Measurements from ENCODE around the gene PARD3. TPM values are rescaled to one million over a fixed set of nuclear protein-coding genes. Genes with fewer than 3 reads are reported as not detected.

Gene PARD3
- total RNA-seq, 2 experiments from 2014 or later: 3.6 to 4.0 TPM

DNA sequence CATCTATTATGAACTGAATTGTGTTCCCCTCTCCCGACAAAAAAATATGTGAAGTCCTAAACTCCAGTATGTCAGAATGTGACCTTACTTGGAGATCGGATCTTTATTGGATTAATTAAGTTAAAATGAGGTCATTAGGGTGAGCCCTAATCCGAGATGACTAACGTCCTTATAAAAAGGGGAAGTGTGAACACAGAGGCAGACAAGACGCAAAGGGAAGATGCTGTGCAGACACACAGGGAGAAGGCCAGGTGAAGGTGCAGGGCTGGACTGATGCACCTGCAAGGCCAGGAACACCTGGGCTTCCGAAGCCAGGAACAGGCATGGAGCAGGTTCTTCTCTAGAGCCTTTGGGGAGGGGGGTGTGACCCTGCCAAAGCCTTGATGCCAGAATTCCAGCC is 187.8 kb downstream of the PARD3 start:
- intact Hi-C loops (cut with micrococcal nuclease): no loop called here
- H3K9me3 Mint-ChIP-seq: no peaks in the 10 kb centered on the region

DNA sequence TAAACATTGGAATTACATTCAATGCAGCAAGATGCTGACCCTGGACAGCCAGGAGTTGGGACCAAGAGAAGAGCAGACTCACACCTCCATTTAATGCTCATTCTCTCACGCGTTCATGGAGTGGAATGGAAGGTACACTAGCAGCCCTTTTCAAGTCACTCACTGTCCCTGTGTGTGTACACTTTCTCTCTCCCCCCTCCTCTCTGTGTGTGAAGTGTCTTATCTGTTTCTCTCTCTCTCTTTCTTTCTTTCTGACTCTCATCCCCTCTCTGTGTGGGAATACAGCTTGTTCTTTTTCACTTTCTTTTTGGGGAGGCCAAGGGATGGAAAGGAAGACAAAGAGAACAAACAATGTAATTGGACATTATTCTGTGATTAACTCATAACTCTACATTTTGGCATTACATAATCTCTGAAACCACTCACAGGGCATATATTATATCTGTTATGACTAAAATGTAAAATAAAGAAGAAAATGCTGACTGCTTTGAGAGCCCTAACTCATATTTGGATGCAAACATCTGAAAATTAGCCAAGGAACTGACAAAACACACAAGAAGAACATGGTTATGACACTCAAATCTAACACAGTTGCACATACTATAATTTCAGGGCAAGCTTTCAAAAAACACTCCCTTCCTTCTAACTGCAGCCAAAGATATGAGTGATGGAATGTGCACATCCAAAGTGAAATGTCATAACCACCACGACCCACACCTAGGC is 188.8 kb downstream of the PARD3 start:
- no peak for DNase-seq
- Mint-ChIP-seq H3K4me3 (no peak overlapping the region), H3K4me1 (ENCODE audit: low read depth) (no peaks in the 10 kb centered on the region), H3K27me3 (ENCODE audit: low read depth) (no peaks in the 10 kb centered on the region), H3K27ac (no peak overlapping the region), H3K9me3 (no peaks in the 10 kb centered on the region), H3K36me3 (ENCODE audit: low read depth) (no peaks in the 10 kb centered on the region)
- intact Hi-C loops (cut with micrococcal nuclease): no loop called here
- CTCF ChIA-PET: interaction anchor here (1.0 to 1.7 kb wide), 2 partner anchors 9 to 12 kb away, joined by 4 to 5 read pairs; no protein-coding TSS in a partner anchor

More for the DNA sequence above, 187.8 kb downstream of the PARD3 start:
- no peaks in the 10 kb centered on the region for H3K4me1 Mint-ChIP-seq (ENCODE audit: low read depth)
- DNase-seq: no peak
- CTCF ChIA-PET: no interaction called here
- no peak overlapping the region for H3K27ac Mint-ChIP-seq
- H3K27me3 Mint-ChIP-seq (ENCODE audit: low read depth): no peaks in the 10 kb centered on the region
- H3K36me3 Mint-ChIP-seq (ENCODE audit: low read depth): no peaks in the 10 kb centered on the region
- H3K4me3 Mint-ChIP-seq: no peak overlapping the region

DNA sequence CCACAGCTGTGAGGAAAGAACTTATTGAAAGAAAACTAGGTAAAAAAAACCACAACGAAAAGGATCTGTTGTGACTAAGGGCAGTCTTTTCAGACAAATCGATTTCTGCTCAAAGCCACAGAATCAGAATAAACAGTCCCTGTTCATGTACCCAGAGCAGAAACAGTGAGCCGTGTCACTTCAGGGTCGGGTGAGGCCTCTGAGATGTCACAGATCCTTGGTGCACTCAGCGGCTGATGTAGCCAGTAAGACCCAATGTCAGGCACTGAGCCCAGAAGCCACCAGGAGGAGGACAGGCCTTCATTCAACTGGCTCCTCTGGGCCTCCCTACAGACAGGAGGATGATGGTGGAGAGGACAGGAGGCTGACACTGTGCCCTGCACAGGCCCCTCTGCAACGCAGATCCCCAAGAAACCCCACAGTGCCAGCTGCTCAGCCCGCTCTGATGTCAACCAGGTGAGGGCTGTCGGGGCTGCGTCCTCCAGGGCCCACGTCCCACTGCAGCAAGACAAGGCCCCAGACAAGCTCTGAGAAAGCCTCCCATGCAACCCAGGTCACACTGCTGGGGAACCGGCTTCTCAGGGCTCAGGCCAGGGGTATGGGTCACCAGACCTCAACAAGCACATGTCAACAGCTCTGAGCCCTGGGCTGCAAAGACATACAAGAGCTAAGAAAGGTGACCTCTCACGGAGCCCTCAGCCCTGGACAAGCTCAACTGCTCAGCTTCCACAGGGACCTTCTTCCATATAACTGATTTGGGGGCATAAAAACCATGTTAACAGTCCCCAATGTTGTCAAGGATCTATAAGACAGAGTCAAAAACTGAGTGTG is 190.6 kb downstream of the PARD3 start:
- H3K4me1 Mint-ChIP-seq (ENCODE audit: low read depth): no peaks in the 10 kb centered on the region
- no peaks in the 10 kb centered on the region for H3K36me3 Mint-ChIP-seq (ENCODE audit: low read depth)
- no peaks in the 10 kb centered on the region for H3K9me3 Mint-ChIP-seq
- CTCF ChIA-PET: interaction anchor here (0.6 to 1.8 kb wide), 4 partner anchors 11 to 815 kb away, joined by 3 to 8 read pairs (median 4); no protein-coding TSS in a partner anchor
- no peaks in the 10 kb centered on the region for H3K27me3 Mint-ChIP-seq (ENCODE audit: low read depth)
- intact Hi-C loops (cut with micrococcal nuclease): no loop called here
- no peak for DNase-seq
- H3K4me3 Mint-ChIP-seq: no peak overlapping the region
- H3K27ac Mint-ChIP-seq: no peak overlapping the region

DNA sequence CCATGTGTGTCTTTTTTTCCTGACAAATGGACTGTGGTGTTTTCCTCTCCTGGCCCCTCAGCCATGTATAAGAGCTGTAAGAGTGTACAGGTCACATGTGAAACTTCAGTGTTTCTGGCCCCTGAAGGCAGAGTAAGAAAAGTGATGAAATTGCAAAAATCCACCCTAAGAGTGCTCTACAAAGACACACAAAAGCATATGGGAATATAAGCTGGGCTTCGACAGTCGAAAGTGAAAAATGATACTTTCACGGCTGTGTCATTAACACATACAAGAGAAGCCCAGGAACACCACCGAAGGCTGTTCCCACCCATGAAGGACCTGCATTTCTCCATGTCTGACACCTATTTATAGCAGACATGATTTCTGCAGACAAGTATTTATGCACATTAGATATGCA is 192.2 kb downstream of the PARD3 start:
- H3K27ac Mint-ChIP-seq: no peak overlapping the region
- no peaks in the 10 kb centered on the region for H3K27me3 Mint-ChIP-seq (ENCODE audit: low read depth)
- intact Hi-C loops (cut with micrococcal nuclease): no loop called here
- no peaks in the 10 kb centered on the region for H3K4me1 Mint-ChIP-seq (ENCODE audit: low read depth)
- H3K4me3 Mint-ChIP-seq: no peak overlapping the region
- no peaks in the 10 kb centered on the region for H3K9me3 Mint-ChIP-seq
- CTCF ChIA-PET: interaction anchor here (1.6 kb wide), 1 partner anchor 15 kb away, joined by 4 read pairs; no protein-coding TSS in a partner anchor
- no peaks in the 10 kb centered on the region for H3K36me3 Mint-ChIP-seq (ENCODE audit: low read depth)
- DNase-seq: no peak

DNA sequence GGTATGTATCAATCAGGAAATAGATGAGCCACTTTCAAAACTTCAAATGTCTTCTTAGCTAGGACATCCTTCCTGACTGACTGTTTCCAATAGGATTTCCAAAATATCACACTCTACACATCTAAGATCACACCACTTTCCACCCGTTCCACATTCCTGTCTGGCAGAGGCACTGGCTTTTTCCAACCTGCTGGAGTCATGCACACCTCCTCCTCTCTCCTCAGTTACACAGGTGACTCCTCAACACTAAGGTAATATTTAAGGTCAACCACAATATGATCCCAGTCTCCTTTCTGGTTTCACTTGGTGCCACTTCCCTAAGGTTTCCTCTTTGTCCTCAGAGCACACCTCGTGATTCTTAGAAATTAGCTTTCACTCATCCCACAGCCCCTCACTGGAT is 196.5 kb downstream of the PARD3 start:
- CTCF ChIA-PET: interaction anchor here (0.7 kb wide), 1 partner anchor 756 kb away, joined by 3 read pairs; no protein-coding TSS in a partner anchor
- no peaks in the 10 kb centered on the region for H3K4me1 Mint-ChIP-seq (ENCODE audit: low read depth)
- no peaks in the 10 kb centered on the region for H3K36me3 Mint-ChIP-seq (ENCODE audit: low read depth)
- H3K27ac Mint-ChIP-seq: no peak overlapping the region
- H3K4me3 Mint-ChIP-seq: no peak overlapping the region
- intact Hi-C loops (cut with micrococcal nuclease): no loop called here
- H3K27me3 Mint-ChIP-seq (ENCODE audit: low read depth): peaks cover 3% of the 10 kb centered on the region
- H3K9me3 Mint-ChIP-seq: no peaks in the 10 kb centered on the region
- DNase-seq: no peak

DNA sequence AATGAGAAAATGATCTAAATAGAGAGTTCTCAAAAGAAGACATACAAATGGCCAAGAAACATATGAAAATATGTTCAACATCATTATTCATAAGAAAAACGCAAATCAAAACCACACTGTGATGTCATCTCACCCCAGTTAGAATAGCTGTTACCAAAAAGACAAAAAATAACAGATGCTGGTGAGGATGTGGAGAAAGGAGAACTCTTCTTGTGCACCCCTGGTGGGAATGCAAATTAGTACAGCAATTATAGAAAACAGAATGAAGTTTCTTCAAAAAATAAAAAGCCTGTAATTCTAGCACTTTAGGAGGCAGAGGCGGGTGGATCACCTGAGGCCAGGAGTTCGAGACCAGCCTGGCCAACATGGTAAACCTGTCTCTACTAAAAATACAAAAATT is 199.3 kb downstream of the PARD3 start:
- Mint-ChIP-seq H3K4me3 (no peak overlapping the region), H3K36me3 (ENCODE audit: low read depth) (no peaks in the 10 kb centered on the region), H3K27me3 (ENCODE audit: low read depth) (peaks cover 3% of the 10 kb centered on the region)

DNA sequence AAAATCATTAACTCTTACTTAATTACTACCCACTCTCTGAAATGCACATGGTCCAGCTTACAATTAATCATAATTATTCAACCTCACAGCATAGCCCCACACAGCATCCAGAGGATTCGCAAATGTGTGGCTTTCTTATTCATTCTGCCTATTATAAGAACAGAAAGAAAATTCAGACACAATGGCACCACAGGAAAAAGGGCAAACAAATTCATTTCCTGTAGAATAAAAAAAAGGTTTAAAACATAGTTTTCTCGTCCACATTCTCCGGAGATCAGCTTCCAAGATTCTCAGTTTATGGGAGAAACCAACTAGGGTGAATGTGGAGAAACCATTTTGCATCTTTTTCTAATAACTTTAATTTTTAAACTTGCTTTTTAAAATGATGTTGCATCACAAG is 201.6 kb downstream of the PARD3 start:
- CTCF ChIA-PET: interaction anchor here (0.7 to 1.9 kb wide), 3 partner anchors 24 to 1227 kb away, joined by 3 to 8 read pairs (median 4); no protein-coding TSS in a partner anchor
- no peak overlapping the region for H3K4me3 Mint-ChIP-seq

More for the DNA sequence above, 199.3 kb downstream of the PARD3 start:
- intact Hi-C loops (cut with micrococcal nuclease): no loop called here
- H3K9me3 Mint-ChIP-seq: no peaks in the 10 kb centered on the region
- no peak for DNase-seq
- H3K27ac Mint-ChIP-seq: no peak overlapping the region
- CTCF ChIA-PET: no interaction called here
- H3K4me1 Mint-ChIP-seq (ENCODE audit: low read depth): no peaks in the 10 kb centered on the region

DNA sequence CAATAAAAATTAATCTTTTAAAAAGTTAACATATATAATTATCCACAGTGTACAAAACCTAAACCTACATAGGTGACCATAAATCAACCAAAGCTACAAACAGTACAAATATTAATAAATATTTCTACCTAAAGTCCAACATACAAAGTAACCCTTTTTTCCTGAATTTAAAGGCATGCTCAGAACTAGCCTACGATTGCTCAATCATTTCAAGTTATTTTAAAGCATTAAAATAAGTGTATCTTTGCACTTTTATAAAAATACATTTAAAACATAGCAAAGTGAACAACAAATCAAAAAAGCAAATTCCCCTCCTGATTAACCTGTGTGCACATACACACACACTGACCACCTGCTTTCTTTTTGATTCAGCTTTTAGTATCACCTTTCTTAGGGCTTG is 202.2 kb downstream of the PARD3 start:
- intact Hi-C loops (cut with micrococcal nuclease): no loop called here
- no peak overlapping the region for H3K4me3 Mint-ChIP-seq
- CTCF ChIA-PET: interaction anchor here (0.7 to 1.9 kb wide), 4 partner anchors 22 to 1227 kb away, joined by 3 to 8 read pairs (median 6); no protein-coding TSS in a partner anchor
- H3K27me3 Mint-ChIP-seq (ENCODE audit: low read depth): peaks cover 3% of the 10 kb centered on the region
- H3K36me3 Mint-ChIP-seq (ENCODE audit: low read depth): no peaks in the 10 kb centered on the region
- DNase-seq: no peak
- H3K9me3 Mint-ChIP-seq: no peaks in the 10 kb centered on the region
- no peak overlapping the region for H3K27ac Mint-ChIP-seq
- H3K4me1 Mint-ChIP-seq (ENCODE audit: low read depth): no peaks in the 10 kb centered on the region

More for the DNA sequence above, 201.6 kb downstream of the PARD3 start:
- Mint-ChIP-seq H3K9me3 (no peaks in the 10 kb centered on the region), H3K36me3 (ENCODE audit: low read depth) (no peaks in the 10 kb centered on the region), H3K4me1 (ENCODE audit: low read depth) (no peaks in the 10 kb centered on the region), H3K27me3 (ENCODE audit: low read depth) (peaks cover 3% of the 10 kb centered on the region), H3K27ac (no peak overlapping the region)
- no peak for DNase-seq
- intact Hi-C loops (cut with micrococcal nuclease): no loop called here

DNA sequence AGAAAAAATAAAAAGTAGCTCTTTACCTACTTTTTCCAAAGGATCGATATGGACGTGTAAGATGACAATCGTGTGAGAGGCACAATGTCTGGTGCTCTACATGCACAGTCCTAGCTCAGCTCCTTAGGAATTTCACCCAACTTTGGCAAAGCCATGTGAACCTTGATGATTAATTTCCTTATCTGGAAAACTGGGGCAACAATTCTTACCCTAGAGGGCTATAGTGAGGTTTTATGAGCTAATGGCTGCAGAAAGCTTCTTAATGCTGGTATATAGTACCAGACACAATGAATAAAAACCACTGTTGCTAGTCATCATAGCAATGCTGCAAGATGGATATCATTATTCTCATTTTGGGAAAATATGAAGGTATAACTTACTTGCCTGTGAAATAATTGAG is 202.7 kb downstream of the PARD3 start:
- Mint-ChIP-seq H3K4me1 (ENCODE audit: low read depth) (no peaks in the 10 kb centered on the region), H3K9me3 (no peaks in the 10 kb centered on the region), H3K27me3 (ENCODE audit: low read depth) (peaks cover 3% of the 10 kb centered on the region), H3K4me3 (no peak overlapping the region), H3K36me3 (ENCODE audit: low read depth) (no peaks in the 10 kb centered on the region), H3K27ac (no peak overlapping the region)
- no peak for DNase-seq
- intact Hi-C loops (cut with micrococcal nuclease): no loop called here
- CTCF ChIA-PET: interaction anchor here (1.3 to 1.9 kb wide), 3 partner anchors 23 to 42 kb away, joined by 3 to 8 read pairs (median 7); no protein-coding TSS in a partner anchor

DNA sequence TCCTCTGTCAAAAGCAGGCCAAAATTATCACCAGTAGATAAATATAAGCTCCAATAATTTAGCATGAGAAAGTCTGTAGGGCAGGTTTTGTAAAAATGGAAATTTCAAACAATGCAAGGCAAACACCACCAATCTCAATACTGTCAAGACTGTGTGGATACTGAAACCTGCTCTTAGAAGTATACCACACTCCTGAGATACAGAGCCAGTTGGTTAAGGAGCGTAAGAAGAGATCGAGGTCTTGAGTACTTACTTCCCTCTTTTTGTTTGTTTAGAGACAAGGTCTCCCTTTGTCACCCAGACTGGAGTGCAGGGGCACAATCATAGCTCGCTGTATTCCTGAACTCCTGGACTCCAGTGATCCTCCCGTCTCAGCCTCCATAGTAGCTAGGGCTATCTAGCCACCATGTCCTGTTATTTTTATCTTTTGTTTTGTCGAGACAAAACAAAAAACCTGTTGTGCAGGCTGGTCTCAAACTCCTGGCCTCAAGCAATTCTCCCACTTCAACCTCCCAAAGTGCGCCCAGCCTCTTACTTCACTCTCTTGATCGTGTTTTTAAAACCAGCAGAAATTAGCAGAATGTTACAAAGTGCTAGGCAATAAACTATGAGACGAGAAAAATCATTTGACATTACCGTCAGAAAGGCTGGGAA is 205.7 kb downstream of the PARD3 start:
- H3K4me3 Mint-ChIP-seq: no peak overlapping the region
- no peaks in the 10 kb centered on the region for H3K4me1 Mint-ChIP-seq (ENCODE audit: low read depth)
- no peak for DNase-seq
- no peak overlapping the region for H3K27ac Mint-ChIP-seq
- CTCF ChIA-PET: no interaction called here
- no peaks in the 10 kb centered on the region for H3K36me3 Mint-ChIP-seq (ENCODE audit: low read depth)
- intact Hi-C loops (cut with micrococcal nuclease): no loop called here
- H3K9me3 Mint-ChIP-seq: no peaks in the 10 kb centered on the region
- peaks cover 3% of the 10 kb centered on the region for H3K27me3 Mint-ChIP-seq (ENCODE audit: low read depth)

DNA sequence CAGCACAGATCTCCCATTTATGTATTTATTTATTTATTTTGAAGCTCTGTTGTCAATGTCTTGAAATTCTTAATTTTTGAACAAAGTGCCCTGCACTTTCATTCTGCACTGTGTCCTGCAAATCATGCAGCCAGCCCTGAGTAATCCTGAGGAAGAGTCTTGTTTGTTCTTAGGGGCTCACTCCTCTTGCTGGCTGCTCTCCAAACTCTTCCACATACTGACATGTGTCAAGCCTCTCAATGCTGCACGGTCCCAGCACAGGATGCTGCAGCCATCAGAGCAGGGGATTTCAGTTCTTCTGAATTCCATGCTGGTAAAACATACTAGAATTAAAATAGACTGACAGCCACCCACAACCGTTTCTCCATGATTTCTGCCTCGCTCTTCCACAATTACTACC is 207.2 kb downstream of the PARD3 start:
- Mint-ChIP-seq H3K36me3 (ENCODE audit: low read depth) (no peaks in the 10 kb centered on the region), H3K27me3 (ENCODE audit: low read depth) (peaks cover 3% of the 10 kb centered on the region), H3K9me3 (no peaks in the 10 kb centered on the region), H3K27ac (no peak overlapping the region), H3K4me1 (ENCODE audit: low read depth) (no peaks in the 10 kb centered on the region), H3K4me3 (no peak overlapping the region)
- CTCF ChIA-PET: no interaction called here
- DNase-seq: no peak
- intact Hi-C loops (cut with micrococcal nuclease): no loop called here

DNA sequence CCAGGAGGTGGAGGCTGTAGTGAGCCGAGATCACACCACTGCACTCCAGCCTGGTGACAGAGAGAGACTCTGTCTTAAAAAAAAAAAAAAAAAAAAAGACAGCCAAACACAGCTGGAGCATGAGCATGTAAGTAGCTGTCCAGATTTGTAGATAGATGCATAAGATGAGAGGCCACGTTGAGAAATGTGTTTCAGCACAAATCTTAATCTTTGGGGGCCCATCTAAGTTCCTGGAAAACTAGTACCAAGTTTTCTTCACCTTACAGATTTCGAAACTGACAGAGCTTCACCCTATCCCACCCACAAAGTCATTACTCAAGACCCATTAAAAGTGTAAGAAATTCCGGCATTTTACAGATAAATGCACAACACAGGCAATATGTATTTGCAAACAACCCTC is 208.2 kb downstream of the PARD3 start:
- peaks cover 3% of the 10 kb centered on the region for H3K27me3 Mint-ChIP-seq (ENCODE audit: low read depth)
- CTCF ChIA-PET: no interaction called here
- H3K4me3 Mint-ChIP-seq: no peak overlapping the region
- DNase-seq: no peak
- H3K9me3 Mint-ChIP-seq: no peaks in the 10 kb centered on the region
- intact Hi-C loops (cut with micrococcal nuclease): no loop called here
- no peaks in the 10 kb centered on the region for H3K4me1 Mint-ChIP-seq (ENCODE audit: low read depth)
- H3K36me3 Mint-ChIP-seq (ENCODE audit: low read depth): no peaks in the 10 kb centered on the region
- H3K27ac Mint-ChIP-seq: no peak overlapping the region

Data from activated naive CD4-positive, alpha-beta T cell treated with anti-CD3 and anti-CD28 coated beads for 36 hours (primary cell).